Astrocyte (in vitro differentiated cells and primary cell): Measurements from ENCODE around the gene POU6F2. TPM values are rescaled to one million over a fixed set of nuclear protein-coding genes. Genes with fewer than 3 reads are reported as not detected.

Experiments
- DNase-seq: peaks from one replicate; pipeline ENCODE4 v3.0.0-alpha.2; 2010; ENCODE audit warnings: low read depth
- FAIRE-seq: peaks from 2 replicates; lab custom pipeline; 2011; peaks lifted over from hg19 to GRCh38; lab: Jason Lieb, UNC
- H2AFZ ChIP-seq: 2 replicates; pipeline ENCODE4 v1.6.0; 2012; ENCODE audit warnings: low read depth, low read length, inconsistent platforms
- H3K27ac ChIP-seq: 2 replicates; pipeline ENCODE4 v1.5.1; 2011; ENCODE audit warnings: low read depth, low read length, inconsistent platforms
- H3K27me3 ChIP-seq: 2 replicates; pipeline ENCODE4 v1.6.0; 2011; ENCODE audit warnings: low read length, inconsistent platforms; ENCODE audit not compliant: insufficient read depth
- H3K36me3 ChIP-seq: 2 replicates; pipeline ENCODE4 v1.5.1; 2011; ENCODE audit warnings: low read length, inconsistent platforms; ENCODE audit not compliant: insufficient read depth
- H3K4me1 ChIP-seq: 2 replicates; pipeline ENCODE4 v1.5.1; 2011; ENCODE audit warnings: low read length, inconsistent platforms; ENCODE audit not compliant: insufficient read depth
- H3K4me2 ChIP-seq: 2 replicates; pipeline ENCODE4 v1.6.0; 2012; ENCODE audit warnings: low read length, inconsistent platforms
- H3K4me3 ChIP-seq: 2 replicates; pipeline ENCODE4 v1.5.1; 2011; ENCODE audit warnings: low read depth, mild to moderate bottlenecking, low read length, inconsistent platforms; ENCODE audit not compliant: insufficient read depth
- H3K79me2 ChIP-seq: 2 replicates; pipeline ENCODE4 v1.6.0; 2012; ENCODE audit warnings: mild to moderate bottlenecking, low read length, inconsistent platforms; ENCODE audit not compliant: insufficient read depth
- H3K9ac ChIP-seq: 2 replicates; pipeline ENCODE4 v1.6.0; 2012; ENCODE audit warnings: mild to moderate bottlenecking, low read length, inconsistent platforms
- H3K9me3 ChIP-seq: 2 replicates; pipeline ENCODE4 v1.5.1; 2012; ENCODE audit warnings: low read depth, mild to moderate bottlenecking, low read length, inconsistent platforms; ENCODE audit not compliant: insufficient read depth
- H4K20me1 ChIP-seq: 2 replicates; pipeline ENCODE4 v1.6.0; 2012; ENCODE audit warnings: low read length, inconsistent platforms; ENCODE audit not compliant: insufficient read depth
- H3K27ac Mint-ChIP-seq: one replicate; pipeline ENCODE4 v1.8.0; 2021; ENCODE audit warnings: mild to moderate bottlenecking, mixed read lengths; ENCODE audit not compliant: unreplicated experiment
- H3K27me3 Mint-ChIP-seq: one replicate; pipeline ENCODE4 v1.8.0; 2021; ENCODE audit warnings: low read depth, mixed read lengths; ENCODE audit not compliant: unreplicated experiment
- H3K36me3 Mint-ChIP-seq: one replicate; pipeline ENCODE4 v1.8.0; 2021; ENCODE audit warnings: low read depth, mixed read lengths; ENCODE audit not compliant: unreplicated experiment
- H3K4me1 Mint-ChIP-seq: one replicate; pipeline ENCODE4 v1.8.0; 2021; ENCODE audit warnings: low read depth, mixed read lengths; ENCODE audit not compliant: unreplicated experiment
- H3K4me3 Mint-ChIP-seq: one replicate; pipeline ENCODE4 v1.8.0; 2021; ENCODE audit warnings: mild to moderate bottlenecking, moderate library complexity, mixed read lengths; ENCODE audit not compliant: unreplicated experiment
- H3K9me3 Mint-ChIP-seq: one replicate; pipeline ENCODE4 v1.8.0; 2021; ENCODE audit warnings: mild to moderate bottlenecking, mixed read lengths; ENCODE audit not compliant: unreplicated experiment
- EZH2 ChIP-seq: IDR thresholded peaks from 2 replicates; pipeline ENCODE4 v1.6.1; 2012; ENCODE audit warnings: mild to moderate bottlenecking, low read length, inconsistent platforms; ENCODE audit not compliant: insufficient read depth
- total RNA-seq: library from RNA; stranded (reverse); gene quantifications from 2 replicates; pipeline ENCODE4 v1.2.1, GENCODE V29; 2021
- TF ChIP-seq, protein P1 (sequence below): IDR thresholded peaks from 2 replicates; pipeline ENCODE4 v1.5.1; 2011; ENCODE audit warnings: low read depth, mild to moderate bottlenecking, inconsistent platforms, low read length, moderate library complexity; ENCODE audit not compliant: insufficient read depth

The POU6F2 gene
- total RNA-seq, 1 donor from 2014 or later = 0.45 TPM

DNA sequence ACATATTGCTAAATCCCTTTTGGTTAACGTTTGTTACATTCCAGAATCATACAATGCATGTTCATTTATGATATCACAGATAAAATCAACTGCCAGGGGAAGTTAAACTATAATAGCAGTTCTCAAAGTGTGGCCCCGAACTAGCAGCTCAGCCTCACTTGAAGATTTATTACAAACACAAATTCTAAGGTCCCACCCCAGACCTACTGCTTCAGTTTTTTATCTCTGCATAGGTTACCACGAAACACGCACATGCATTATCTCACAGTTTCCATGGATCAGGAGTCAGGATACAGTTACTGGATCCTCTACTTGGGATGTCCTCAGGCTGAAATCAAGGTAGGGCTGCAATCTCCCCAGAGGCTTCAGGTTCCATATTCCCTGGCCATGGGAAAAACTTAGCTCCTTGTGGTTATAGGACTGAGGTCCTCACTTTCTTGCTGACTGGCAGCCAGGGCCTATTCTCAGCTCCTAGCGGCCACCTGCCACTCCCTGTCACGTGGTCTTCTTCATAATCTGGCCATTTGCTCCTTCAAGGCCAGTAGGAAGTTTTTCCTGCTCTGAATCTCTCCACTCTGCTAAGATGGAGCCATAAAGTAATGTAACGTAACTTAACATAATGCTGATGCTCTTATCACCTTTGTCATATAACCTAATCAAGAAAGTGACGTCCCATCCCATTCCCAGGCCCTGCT, 538.0 kb downstream of the POU6F2 start:
- Histone ChIP-seq H3K27ac (no peak overlapping the region), H3K36me3 (no peaks in the 10 kb centered on the region), H3K27me3 (peaks cover 7% of the 10 kb centered on the region), H3K4me2 (no peak overlapping the region), H3K4me3 (no peak overlapping the region), H3K79me2 (no peaks in the 10 kb centered on the region), H2AFZ (no peak overlapping the region), H3K9ac (no peak overlapping the region), H3K4me1 (no peaks in the 10 kb centered on the region), H3K9me3 (no peaks in the 10 kb centered on the region), H4K20me1 (no peaks in the 10 kb centered on the region)
- no peak overlapping the region for H3K27ac Mint-ChIP-seq
- H3K9me3 Mint-ChIP-seq = no peaks in the 10 kb centered on the region
- H3K4me1 Mint-ChIP-seq = peaks cover 7% of the 10 kb centered on the region
- no peak for FAIRE-seq
- TF ChIP-seq, protein P1, sequence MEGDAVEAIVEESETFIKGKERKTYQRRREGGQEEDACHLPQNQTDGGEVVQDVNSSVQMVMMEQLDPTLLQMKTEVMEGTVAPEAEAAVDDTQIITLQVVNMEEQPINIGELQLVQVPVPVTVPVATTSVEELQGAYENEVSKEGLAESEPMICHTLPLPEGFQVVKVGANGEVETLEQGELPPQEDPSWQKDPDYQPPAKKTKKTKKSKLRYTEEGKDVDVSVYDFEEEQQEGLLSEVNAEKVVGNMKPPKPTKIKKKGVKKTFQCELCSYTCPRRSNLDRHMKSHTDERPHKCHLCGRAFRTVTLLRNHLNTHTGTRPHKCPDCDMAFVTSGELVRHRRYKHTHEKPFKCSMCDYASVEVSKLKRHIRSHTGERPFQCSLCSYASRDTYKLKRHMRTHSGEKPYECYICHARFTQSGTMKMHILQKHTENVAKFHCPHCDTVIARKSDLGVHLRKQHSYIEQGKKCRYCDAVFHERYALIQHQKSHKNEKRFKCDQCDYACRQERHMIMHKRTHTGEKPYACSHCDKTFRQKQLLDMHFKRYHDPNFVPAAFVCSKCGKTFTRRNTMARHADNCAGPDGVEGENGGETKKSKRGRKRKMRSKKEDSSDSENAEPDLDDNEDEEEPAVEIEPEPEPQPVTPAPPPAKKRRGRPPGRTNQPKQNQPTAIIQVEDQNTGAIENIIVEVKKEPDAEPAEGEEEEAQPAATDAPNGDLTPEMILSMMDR = no peak
- TF ChIP-seq EZH2 = no peak
- no peak overlapping the region for H3K4me3 Mint-ChIP-seq
- peaks cover 9% of the 10 kb centered on the region for H3K27me3 Mint-ChIP-seq
- no peaks in the 10 kb centered on the region for H3K36me3 Mint-ChIP-seq
- no peak for DNase-seq

DNA sequence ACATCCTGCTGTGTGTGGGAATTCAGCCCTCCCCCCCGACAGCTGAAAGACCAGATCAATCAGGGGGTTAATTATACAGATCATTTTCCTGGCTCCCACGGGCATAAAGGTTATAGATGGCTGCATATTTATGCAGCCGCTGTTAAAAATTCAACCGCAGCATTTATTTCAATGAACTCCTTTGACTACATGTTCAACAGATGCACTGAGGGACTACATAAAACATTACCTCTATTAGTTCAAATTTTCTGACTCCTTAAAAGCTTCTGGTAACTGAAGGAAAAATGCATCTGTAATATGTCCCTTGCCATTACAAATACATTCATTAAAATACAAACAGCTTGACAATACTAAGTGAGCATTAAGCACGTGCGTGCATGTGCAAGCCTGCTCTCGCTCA, 538.8 kb downstream of the POU6F2 start:
- H3K27me3 Mint-ChIP-seq = peaks cover 9% of the 10 kb centered on the region
- TF ChIP-seq EZH2 = no peak
- TF ChIP-seq, protein P1 = no peak
- no peaks in the 10 kb centered on the region for H4K20me1 ChIP-seq
- FAIRE-seq (no peak), DNase-seq (no peak)
- no peaks in the 10 kb centered on the region for H3K36me3 ChIP-seq
- no peak overlapping the region for H2AFZ ChIP-seq
- H3K4me1 Mint-ChIP-seq = peaks cover 1% of the 10 kb centered on the region
- H3K27me3 ChIP-seq = peaks cover 7% of the 10 kb centered on the region
- no peaks in the 10 kb centered on the region for H3K36me3 Mint-ChIP-seq
- H3K9ac ChIP-seq = no peak overlapping the region
- H3K4me3 Mint-ChIP-seq = no peak overlapping the region
- H3K4me2 ChIP-seq = no peak overlapping the region
- H3K27ac ChIP-seq = no peak overlapping the region
- no peak overlapping the region for H3K27ac Mint-ChIP-seq
- H3K9me3 Mint-ChIP-seq = no peaks in the 10 kb centered on the region
- no peak overlapping the region for H3K4me3 ChIP-seq
- H3K4me1 ChIP-seq = no peaks in the 10 kb centered on the region
- H3K79me2 ChIP-seq = no peaks in the 10 kb centered on the region
- no peaks in the 10 kb centered on the region for H3K9me3 ChIP-seq

DNA sequence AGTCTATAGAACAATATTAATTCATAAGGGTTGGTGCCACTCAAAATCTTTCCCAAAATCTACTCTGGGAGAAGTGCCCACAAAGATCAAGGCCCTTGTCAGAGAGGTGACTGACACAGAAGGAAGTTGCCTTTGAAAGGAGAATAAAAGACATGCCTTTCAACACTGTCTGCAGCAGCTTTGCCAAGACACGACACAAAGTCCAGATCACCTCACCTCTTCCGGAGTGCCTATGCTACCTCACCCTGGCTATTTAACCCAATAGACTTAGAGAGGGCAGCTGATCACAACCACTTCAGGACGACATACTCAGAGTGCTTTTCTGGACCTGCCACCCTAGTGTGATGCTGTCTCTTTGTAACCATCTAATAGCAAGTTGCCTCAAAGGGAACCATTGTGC, 539.5 kb downstream of the POU6F2 start:
- H2AFZ ChIP-seq = no peak overlapping the region
- FAIRE-seq (no peak), DNase-seq (no peak)
- H3K27ac Mint-ChIP-seq = no peak overlapping the region
- no peak overlapping the region for H3K9ac ChIP-seq
- no peaks in the 10 kb centered on the region for H3K4me1 ChIP-seq
- H3K36me3 Mint-ChIP-seq = no peaks in the 10 kb centered on the region
- H3K27me3 ChIP-seq = peaks cover 7% of the 10 kb centered on the region
- no peaks in the 10 kb centered on the region for H3K36me3 ChIP-seq
- no peaks in the 10 kb centered on the region for H3K79me2 ChIP-seq
- no peak overlapping the region for H3K27ac ChIP-seq
- H3K9me3 ChIP-seq = no peaks in the 10 kb centered on the region
- peaks cover 9% of the 10 kb centered on the region for H3K27me3 Mint-ChIP-seq
- no peaks in the 10 kb centered on the region for H4K20me1 ChIP-seq
- no peak overlapping the region for H3K4me3 ChIP-seq
- no peak for TF ChIP-seq EZH2
- TF ChIP-seq, protein P1 = no peak
- H3K4me1 Mint-ChIP-seq = no peaks in the 10 kb centered on the region
- H3K4me2 ChIP-seq = no peak overlapping the region
- no peaks in the 10 kb centered on the region for H3K9me3 Mint-ChIP-seq
- no peak overlapping the region for H3K4me3 Mint-ChIP-seq
